GM19438 (cell line): Measurements from ENCODE around the gene UBE2S.
"Not testable (repeated sequence)": the region's sequence is repeated elsewhere in the genome, so short reads cannot be mapped to it uniquely, and the experiment has no call there.

ENCODE experiments used
- ATAC-seq: cut with Tn5 transposase; IDR thresholded peaks from one replicate; pipeline ENCODE4 v1.9.1; 2021; ENCODE audit warnings: low read depth; ENCODE audit not compliant: unreplicated experiment

The UBE2S gene

GRCh38 chr19:55440411-55441105 lies 33.0 kb upstream of the UBE2S start:
- ATAC-seq, result no peak

GRCh38 chr19:55439052-55439451 lies 31.5 kb upstream of the UBE2S start:
- ATAC-seq, result no peak

- no peak for ATAC-seq
Observed at GRCh38 chr19:55437410-55437809, 29.8 kb upstream of the UBE2S start.

GRCh38 chr19:55436847-55437246 lies 29.3 kb upstream of the UBE2S start:
- no peak for ATAC-seq

GRCh38 chr19:55435020-55435419 lies 27.4 kb upstream of the UBE2S start:
- ATAC-seq, result no peak

GRCh38 chr19:55434356-55434919 lies 26.9 kb upstream of the UBE2S start:
- ATAC-seq, result no peak

GRCh38 chr19:55433292-55433691 lies 25.7 kb upstream of the UBE2S start:
- no peak for ATAC-seq

- no peak for ATAC-seq
Observed at GRCh38 chr19:55432241-55432959, 24.8 kb upstream of the UBE2S start.

GRCh38 chr19:55431183-55431582 lies 23.6 kb upstream of the UBE2S start:
- ATAC-seq, result no peak

GRCh38 chr19:55426042-55426441 lies 18.5 kb upstream of the UBE2S start:
- ATAC-seq, result no peak

- ATAC-seq, result no peak
Observed at GRCh38 chr19:55424518-55424917, 16.9 kb upstream of the UBE2S start.

- no peak for ATAC-seq
Observed at GRCh38 chr19:55423225-55424005, 15.8 kb upstream of the UBE2S start.

GRCh38 chr19:55421281-55421680 lies 13.7 kb upstream of the UBE2S start:
- not testable (repeated sequence) for ATAC-seq

GRCh38 chr19:55419624-55420236 lies 12.1 kb upstream of the UBE2S start:
- ATAC-seq, result no peak

- ATAC-seq, result no peak
Observed at GRCh38 chr19:55419103-55419502, 11.5 kb upstream of the UBE2S start.

GRCh38 chr19:55418185-55418584 lies 10.6 kb upstream of the UBE2S start:
- no peak for ATAC-seq

- ATAC-seq, result no peak
Observed at GRCh38 chr19:55410168-55410567, 2.6 kb upstream of the UBE2S start.

GRCh38 chr19:55409179-55409578 lies 1.6 kb upstream of the UBE2S start:
- not testable (repeated sequence) for ATAC-seq

GRCh38 chr19:55408533-55408872 lies 915 bp upstream of the UBE2S start:
- no peak for ATAC-seq

- peak; percentile 90 for ATAC-seq
Observed at GRCh38 chr19:55407800-55408532, 378 bp upstream of the UBE2S start.
